Measurements from ENCODE around the gene SLC46A1.
"Not testable (repeated sequence)": the region's sequence is repeated elsewhere in the genome, so short reads cannot be mapped to it uniquely, and the experiment has no call there.

The SLC46A1 gene

DNA sequence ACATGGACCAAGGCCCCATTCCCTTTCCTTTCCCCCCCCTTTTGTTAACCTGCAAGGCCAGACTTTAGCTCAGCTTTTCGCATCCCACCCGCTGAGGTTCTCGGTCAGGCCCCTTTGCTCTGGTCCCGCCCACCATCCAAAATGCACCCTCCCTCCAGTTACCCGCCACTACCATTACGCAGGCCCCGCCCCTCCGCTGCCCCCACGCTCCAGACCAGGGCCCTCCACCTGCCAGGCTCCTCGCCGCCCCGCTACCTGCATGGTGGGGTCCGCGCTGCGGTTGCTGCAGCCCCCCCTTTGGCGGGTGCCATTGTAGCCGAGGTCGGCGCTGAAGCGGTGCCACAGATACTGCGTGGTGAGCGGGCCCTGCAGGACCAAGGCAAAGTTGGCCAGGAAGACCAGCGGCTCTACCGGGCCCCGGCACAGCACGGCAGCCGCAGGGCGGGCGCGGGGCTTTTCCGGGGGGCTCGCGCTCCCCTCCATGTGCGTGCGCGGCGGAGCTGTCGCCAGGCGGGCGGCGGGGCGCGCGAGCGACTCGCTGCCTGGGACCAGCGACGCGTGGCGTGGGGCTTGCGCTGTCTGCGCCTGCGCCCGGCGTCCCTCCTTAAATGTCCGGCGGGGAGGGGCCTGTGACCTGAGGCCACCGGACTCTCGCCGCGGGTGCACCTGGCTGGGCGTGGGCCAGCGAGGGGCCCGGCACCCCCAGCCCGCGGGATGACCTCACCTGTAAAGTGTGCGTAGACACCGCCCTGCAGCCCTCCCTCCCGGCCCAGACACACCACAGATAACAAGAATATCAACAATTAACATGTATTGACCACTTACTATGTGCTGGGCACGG lies at the start of gene SLC46A1:
TSS of gene SLC46A1 (minus strand) at position 581 of the 841 bp plus-strand sequence. CDS start at position 483, 98 bp downstream.
- peak within 1 kb of the TSS; percentile 61 for H3K4me3 ChIP-seq (replicated peaks; ENCODE audit: low read depth, low read length)
- DNase-seq (ENCODE audit: low read depth): peak; percentile 7
- TF ChIP-seq CTCF (IDR thresholded peaks at IDR 0.05; ENCODE audit: low read length, missing control alignments): no peak

DNA sequence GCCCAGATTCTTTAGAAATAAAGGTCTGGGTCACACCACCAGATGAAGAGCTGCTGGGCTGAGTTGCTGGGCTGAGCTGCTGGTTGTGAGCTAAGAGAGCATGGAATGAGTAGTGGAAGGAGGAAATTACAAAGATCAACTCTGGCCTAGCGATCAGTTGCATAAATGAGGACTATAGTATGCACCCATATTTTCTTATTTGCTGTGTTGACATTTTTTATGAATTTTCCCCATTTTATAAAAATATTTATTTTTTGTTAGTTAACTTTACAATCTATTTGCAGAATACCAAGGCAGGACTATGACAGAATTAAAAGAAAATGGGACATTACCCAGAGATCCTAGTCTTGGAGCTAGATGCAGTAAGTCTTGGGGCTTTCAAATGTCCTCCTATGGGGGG lies 43.8 kb upstream of the SLC46A1 start:
- DNase-seq (ENCODE audit: low read depth): no peak
- no peak overlapping the region for H3K4me3 ChIP-seq (replicated peaks; ENCODE audit: low read depth, low read length)
- TF ChIP-seq CTCF (IDR thresholded peaks at IDR 0.05; ENCODE audit: low read length, missing control alignments): no peak

- no peak for TF ChIP-seq CTCF (IDR thresholded peaks at IDR 0.05; ENCODE audit: low read length, missing control alignments)
- no peak for DNase-seq (ENCODE audit: low read depth)
- no peak overlapping the region for H3K4me3 ChIP-seq (replicated peaks; ENCODE audit: low read depth, low read length)
Observed at GRCh38 chr17:28447396-28447760, 41.4 kb upstream of the SLC46A1 start.

GRCh38 chr17:28446716-28447395 lies 40.8 kb upstream of the SLC46A1 start:
- no peak for DNase-seq (ENCODE audit: low read depth)
- TF ChIP-seq CTCF (IDR thresholded peaks at IDR 0.05; ENCODE audit: low read length, missing control alignments): no peak

DNA sequence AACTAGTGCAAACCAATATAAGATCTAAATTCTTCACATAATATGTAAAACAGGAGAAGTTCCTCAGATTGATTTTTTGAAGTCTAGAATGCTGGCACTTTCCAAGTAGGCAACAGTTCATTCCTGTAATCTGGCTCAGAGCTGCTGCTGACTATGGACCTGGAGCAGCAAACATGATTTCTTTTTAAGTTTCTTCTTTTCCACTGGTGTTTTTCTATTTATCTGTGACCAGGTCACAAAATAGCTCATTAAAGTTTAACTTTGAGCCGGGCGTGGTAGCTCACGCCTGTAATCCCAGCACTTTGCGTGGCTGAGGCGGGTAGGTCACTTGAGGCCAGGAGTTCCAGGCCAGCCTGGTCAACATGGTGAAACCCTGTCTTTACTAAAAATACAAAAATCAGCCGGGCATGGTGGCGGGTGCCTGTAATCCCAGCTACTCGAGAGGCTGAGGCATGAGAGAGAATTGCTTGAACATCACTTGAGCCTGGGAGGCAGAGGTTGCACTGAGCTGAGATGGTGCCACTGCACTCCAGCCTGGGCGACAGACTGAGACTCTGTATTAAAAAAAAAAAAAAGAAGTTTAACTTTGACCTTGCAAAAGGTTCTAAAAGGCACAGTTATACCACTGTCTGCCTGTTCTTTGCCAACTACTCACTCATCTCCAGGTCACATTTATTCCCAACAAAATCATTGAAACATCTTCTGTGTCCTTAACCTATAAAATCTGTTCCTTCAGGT lies 38.1 kb upstream of the SLC46A1 start:
- H3K4me3 ChIP-seq (replicated peaks; ENCODE audit: low read depth, low read length): no peak overlapping the region
- DNase-seq (ENCODE audit: low read depth): no peak
- TF ChIP-seq CTCF (IDR thresholded peaks at IDR 0.05; ENCODE audit: low read length, missing control alignments): no peak

More at GRCh38 chr17:28446716-28447395, 40.8 kb upstream of the SLC46A1 start:
- no peak overlapping the region for H3K4me3 ChIP-seq (replicated peaks; ENCODE audit: low read depth, low read length)

- DNase-seq (ENCODE audit: low read depth); H3K4me3 ChIP-seq (replicated peaks; ENCODE audit: low read depth, low read length): not testable (repeated sequence)
Observed at GRCh38 chr17:28434326-28434725, 28.3 kb upstream of the SLC46A1 start.

- H3K4me3 ChIP-seq (replicated peaks; ENCODE audit: low read depth, low read length): no peak overlapping the region
- no peak for DNase-seq (ENCODE audit: low read depth)
- no peak for TF ChIP-seq CTCF (IDR thresholded peaks at IDR 0.05; ENCODE audit: low read length, missing control alignments)
Observed at GRCh38 chr17:28433721-28434120, 27.7 kb upstream of the SLC46A1 start.

- not testable (repeated sequence) for H3K4me3 ChIP-seq (replicated peaks; ENCODE audit: low read depth, low read length); DNase-seq (ENCODE audit: low read depth)
Observed at GRCh38 chr17:28427982-28428381, 22.0 kb upstream of the SLC46A1 start.

All from fibroblast of pulmonary artery (primary cell).